Jurkat, Clone E6-1 (cell line): Measurements from ENCODE around the gene SYT14.
"Not testable (repeated sequence)": the region's sequence is repeated elsewhere in the genome, so short reads cannot be mapped to it uniquely, and the experiment has no call there.

Source experiments
- DNase-seq: peaks from one replicate; pipeline ENCODE4 v3.0.0-alpha.2; 2011; ENCODE audit warnings: low read depth, low spot score
- H3K4me3 ChIP-seq: 2 replicates; pipeline ENCODE4 v1.5.1; 2011; ENCODE audit warnings: mild to moderate bottlenecking, low read length, control low read depth, moderate library complexity

SYT14 gene

DNA sequence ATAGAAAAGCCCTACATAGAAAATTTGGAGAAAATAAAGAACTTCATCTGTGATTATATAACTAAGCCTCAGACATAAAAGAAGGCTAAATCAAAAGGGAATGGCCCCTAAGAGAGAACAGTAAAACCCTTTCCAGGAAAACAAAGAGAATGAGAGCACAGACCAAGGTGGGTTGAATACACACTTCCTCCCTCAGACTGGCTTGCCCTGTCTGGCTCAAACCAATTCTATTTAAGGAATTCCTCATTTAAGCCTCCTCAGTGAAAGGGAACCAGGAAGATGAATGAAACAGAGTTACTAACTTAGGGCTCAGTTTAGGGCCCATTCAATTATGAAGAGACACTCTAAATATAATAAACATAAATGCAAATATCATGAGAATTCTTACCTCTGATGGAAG lies 10.6 kb upstream of the SYT14 start:
- no peak overlapping the region for H3K4me3 ChIP-seq
- DNase-seq: no peak

DNA sequence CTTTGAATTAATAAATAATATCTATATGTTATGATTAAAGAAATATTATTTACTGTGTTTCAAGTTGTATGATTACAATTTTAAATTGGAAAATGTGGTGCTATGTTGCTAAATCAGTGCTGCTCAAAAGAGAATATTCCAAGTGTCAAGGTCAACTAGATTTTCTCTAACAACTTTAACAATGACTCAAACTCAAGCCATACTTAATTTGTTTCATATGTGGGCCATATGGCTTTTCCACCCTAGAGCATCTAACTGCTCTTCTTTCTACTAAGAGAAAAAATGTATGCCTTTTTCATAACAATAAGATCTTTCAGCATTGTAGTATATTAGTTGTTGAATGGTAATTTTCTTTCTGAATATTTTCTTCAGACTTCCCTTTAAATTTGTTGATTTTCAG lies 8.3 kb upstream of the SYT14 start:
- DNase-seq: no peak
- no peak overlapping the region for H3K4me3 ChIP-seq

DNA sequence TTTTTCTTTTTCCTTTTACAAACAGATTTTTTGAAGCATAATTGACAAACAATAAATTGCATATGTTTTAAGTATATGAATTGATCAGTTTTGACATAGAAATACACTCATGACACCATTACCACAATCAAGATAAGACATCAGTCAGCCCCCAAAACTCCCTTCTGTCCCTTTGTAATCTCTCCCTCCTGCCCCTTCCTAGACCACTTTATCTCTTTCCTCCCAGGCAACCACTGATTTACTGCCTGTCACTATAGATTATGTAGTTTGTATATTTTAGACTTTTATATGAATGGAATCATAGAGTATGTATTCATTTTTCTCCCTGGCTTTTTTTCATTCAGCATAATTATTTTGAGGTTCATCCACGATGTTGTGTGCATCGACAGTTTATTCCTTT lies 6.9 kb upstream of the SYT14 start:
- H3K4me3 ChIP-seq: no peak overlapping the region
- no peak for DNase-seq

DNA sequence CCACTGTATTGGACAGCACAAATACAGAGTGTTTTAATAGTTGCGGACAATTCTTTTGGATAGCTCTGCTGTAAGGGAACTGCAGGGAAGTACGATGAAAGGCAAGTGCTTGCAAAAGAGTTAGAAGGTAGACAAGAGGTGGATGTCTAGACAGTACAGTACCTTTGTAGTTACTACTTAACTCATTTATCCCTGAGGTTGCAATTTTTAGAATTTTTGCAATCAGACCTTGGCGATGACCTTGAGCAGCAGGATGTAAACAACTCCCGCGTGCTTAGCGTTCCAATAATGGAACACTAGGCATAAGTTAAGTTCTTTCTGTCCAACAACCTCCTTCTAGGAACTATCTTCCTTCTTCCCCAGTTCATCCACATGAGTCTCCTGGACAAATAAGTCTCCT lies 1.9 kb upstream of the SYT14 start:
- H3K4me3 ChIP-seq: no peak overlapping the region
- DNase-seq: no peak

DNA sequence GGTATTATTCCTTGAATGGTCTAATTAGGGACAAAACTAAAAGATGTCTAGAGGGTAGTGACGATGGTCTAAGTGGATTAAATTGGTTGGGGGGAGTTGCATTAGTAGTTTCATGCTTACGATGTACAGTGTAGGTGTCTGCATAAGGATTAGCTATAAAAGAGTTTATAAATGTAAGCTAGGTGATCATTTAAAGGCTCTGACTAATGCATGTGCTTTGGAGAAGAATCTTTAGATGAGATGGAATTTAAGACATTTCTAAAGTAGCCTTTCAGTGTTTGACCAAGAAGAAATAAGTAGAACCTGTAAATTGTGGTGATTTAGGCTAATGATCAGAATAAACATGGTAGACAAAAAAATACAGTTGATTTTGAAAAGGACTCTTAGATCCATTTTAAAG lies 7.4 kb downstream of the SYT14 start:
- no peak for DNase-seq
- no peak overlapping the region for H3K4me3 ChIP-seq

DNA sequence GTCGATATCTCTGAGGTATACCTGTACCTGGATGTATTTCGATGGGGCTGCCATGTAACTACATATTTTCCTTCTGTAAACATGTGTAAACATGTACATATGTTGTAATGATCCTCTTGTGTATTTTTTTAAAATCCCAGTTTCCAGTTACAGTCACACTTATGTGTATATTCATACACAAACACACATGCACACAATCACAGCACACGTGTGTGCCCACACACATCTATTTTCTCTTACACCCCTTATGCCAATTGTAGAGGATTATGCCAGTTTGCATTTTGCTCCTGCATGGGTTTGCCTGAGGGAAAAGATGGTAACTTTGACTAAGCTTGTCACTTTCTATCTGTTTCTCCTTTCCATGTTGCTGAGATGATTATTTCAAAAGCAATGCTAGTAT lies 10.1 kb downstream of the SYT14 start:
- no peak for DNase-seq
- H3K4me3 ChIP-seq: no peak overlapping the region

DNA sequence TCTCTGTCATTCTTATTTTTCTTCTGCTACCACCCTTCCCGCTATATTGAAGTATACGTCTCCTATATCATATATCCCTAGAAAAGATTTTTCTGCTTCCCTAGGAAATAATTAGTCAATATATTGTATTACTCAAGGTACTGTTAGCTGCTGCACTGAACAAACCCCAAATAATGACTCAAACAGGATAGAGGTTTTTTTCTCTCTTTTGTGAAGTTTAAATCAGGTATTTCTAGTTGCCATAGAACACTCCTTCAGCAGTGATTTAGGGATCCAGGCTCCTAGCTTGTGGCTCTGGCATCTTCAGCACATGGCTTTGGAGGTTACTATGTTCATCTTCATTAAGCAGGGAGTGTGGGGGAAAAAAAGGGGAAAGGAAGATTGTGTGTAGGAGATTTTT lies 18.1 kb downstream of the SYT14 start:
- no peak for DNase-seq

DNA sequence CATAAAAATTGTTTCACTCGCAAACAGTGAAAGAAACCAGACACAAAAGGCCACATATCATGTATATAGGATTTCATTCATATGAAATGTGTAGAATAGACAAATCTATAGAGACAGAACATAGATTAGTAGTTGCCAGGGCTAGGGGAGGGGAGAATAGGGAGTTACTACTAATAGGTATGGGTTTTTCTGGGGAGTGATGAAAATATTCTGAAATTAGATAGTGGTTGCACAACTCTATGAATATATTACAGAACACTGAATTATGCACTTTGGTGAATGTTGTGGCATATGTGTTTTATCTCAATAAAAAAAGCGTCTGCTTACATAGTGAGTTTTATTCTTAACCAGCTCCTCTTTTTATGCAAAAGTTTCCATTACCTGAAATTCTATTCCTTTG lies 21.6 kb downstream of the SYT14 start:
- H3K4me3 ChIP-seq: no peak overlapping the region
- no peak for DNase-seq

More for the DNA sequence above, 18.1 kb downstream of the SYT14 start:
- no peak overlapping the region for H3K4me3 ChIP-seq

DNA sequence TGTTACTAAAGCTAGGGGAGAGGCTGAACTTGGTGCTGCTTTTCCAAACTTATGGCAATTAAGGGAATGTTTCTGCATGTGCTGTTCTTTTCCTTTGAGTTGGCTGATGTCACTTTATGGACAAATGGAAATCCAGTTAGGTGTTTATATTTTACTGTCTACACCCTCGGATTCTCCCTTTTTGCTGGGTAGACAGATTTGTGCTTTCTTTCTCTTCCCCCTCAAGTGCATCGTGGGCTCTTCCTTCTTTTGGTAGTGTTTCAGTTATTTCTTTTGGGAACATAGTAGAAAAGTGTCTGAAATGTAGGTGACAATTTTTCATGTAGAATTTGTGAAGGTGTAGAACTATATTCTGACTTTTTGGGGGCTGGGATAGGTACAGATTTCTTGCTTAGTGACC lies 22.9 kb downstream of the SYT14 start:
- DNase-seq: no peak
- no peak overlapping the region for H3K4me3 ChIP-seq

DNA sequence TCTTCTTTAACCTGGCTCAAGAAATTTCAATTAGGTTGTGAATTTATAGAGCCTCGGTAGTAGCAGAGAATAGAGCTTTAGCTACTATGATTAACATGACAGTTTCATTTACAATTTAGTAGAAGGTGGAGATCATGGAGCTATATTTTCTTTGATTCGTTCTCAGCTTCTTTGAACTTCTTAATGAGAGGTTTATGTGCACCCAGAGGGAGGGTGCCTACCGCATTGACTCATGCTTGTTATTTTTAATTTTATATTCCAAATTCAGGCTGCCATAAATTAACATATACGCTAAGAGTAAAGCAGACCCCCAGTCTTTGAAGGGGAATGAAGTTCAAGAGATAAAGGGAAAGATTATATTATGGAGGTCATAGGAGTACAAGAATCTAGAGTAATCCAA lies 24.4 kb downstream of the SYT14 start:
- DNase-seq: no peak
- H3K4me3 ChIP-seq: no peak overlapping the region

DNA sequence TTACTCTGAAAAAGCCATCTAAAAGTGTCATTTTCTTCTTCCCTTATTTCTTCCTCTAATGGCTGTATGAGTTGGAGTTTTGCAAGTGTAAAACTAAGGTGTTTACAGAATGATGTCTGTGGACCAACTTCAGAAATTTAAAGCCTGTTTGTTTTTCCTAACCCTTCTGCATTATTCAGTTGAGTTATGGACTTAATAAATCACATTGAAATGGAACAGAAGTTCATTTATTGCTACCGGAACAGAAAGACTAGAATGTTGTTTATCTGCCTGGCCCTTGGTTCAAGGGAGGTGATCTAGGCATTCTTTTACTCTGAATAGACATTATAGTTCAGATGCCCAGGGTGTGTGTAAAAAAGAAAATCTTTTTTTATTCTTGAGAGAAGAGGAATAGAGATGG lies 24.8 kb downstream of the SYT14 start:
- no peak for DNase-seq
- H3K4me3 ChIP-seq: no peak overlapping the region

DNA sequence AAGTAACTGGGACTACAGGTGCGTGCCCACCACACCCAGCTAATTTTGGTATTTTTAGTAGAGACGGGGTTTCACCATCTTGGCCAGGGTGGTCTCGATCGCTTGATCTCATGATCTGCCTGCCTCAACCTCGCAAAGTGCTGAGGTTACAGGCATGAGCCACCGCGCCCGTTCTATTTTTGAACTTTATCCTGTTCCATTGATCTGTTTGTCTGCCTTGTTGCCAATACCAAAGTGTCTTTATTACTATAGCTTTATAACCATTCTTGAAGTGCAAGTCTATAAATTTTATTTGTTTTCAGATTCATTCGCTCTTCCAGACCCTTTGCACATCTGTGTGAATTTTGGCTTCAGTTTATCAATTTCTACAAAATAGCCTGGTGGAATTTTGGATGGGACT lies 28.0 kb downstream of the SYT14 start:
- no peak for DNase-seq
- H3K4me3 ChIP-seq: no peak overlapping the region

DNA sequence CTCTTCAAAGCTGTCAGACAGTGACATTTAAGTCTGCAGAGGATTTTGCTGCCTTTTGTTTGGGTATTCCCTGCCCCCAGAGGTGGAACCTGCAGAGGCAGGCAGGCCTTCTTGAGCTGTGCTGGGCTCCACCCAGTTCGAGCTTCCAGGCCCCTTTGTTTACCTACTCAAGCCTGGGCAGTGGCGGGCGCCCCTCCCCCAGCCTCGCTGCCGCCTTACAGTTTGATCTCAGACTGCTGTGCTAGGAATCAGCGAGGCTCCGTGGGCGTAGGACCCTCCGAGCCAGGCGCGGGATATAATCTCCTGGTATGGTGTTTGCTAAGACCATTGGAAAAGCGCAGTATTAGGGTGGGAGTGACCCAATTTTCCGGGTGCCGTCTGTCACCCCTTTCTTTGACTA lies 40.7 kb downstream of the SYT14 start:
- DNase-seq, H3K4me3 ChIP-seq: not testable (repeated sequence)

DNA sequence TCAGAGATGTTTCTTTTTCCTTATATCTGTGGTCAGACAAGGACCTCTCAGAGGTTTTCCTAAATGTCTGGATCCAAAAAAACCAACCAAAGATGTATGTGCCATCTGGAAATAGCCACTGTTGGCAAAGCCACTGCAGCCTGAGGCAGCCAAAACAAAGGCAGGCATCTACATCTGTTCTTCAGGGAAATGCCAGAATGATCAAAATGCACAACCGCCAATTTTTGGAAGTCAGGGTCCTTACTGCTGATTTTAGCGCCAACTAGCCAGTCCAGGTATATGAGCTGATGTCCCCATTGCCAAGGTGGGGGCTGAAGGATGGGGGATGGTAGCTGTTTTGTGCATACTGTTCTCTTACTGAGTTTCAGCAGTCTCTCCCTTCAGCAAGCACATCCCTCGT lies 45.9 kb downstream of the SYT14 start:
- DNase-seq: no peak

DNA sequence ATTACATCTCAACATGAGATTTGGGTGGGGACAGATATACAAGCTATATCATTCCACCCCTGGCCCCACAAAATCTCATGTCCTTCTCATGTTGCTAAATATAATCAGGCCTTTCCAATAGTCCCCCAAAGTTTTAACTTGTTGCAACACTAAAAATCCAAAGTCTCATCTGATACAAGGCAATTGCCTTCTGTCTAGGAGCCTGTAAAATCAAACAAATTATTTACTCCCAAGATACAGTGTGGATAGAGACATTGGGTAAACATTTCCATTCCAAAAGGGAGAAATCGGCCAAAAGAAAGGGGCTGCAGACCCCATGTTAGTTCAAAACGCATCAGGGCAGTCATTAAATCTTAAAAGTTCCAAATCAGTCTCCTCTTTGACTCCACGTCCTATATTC lies 47.0 kb downstream of the SYT14 start:
- no peak for DNase-seq

More for the DNA sequence above, 45.9 kb downstream of the SYT14 start:
- no peak overlapping the region for H3K4me3 ChIP-seq

DNA sequence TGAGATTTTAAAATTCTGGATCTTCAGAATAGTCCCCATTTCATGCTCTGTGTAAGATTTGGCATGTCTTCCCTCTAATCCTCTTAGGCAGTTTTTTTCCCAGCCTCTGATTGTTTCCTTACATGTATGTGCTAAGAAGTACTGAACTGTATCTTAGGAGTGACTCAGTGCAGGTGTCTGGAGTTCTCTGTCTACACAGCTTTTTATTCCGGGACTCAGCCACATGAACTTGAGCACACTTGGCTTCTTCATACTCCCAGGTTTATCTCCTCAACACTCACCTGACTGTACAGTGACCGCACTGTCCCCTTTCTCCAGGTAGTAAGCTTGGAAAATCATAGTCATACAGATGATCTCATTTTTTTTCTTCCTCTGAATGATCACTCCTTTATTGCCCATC lies 50.7 kb downstream of the SYT14 start:
- H3K4me3 ChIP-seq: no peak overlapping the region
- no peak for DNase-seq

More for the DNA sequence above, 47.0 kb downstream of the SYT14 start:
- H3K4me3 ChIP-seq: no peak overlapping the region

DNA sequence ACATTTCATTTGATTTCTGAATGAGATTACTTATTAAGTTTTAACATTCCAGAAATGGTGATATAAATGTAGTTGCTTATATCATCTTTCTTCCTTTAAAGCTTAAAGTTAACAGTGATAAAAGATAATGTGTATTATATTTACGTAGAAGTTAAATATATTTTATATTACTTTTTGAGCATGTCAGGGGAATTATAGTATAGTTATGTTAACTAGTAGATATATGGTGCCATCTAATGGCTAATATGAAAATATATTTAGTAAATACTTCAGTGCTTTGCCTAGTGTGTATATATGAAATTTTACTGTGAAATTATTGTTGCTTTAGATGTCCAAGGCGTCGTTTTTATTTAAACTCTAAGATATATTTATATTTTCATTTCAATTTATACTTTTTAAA lies 51.5 kb downstream of the SYT14 start:
- DNase-seq: peak; percentile 1
- H3K4me3 ChIP-seq: no peak overlapping the region

DNA sequence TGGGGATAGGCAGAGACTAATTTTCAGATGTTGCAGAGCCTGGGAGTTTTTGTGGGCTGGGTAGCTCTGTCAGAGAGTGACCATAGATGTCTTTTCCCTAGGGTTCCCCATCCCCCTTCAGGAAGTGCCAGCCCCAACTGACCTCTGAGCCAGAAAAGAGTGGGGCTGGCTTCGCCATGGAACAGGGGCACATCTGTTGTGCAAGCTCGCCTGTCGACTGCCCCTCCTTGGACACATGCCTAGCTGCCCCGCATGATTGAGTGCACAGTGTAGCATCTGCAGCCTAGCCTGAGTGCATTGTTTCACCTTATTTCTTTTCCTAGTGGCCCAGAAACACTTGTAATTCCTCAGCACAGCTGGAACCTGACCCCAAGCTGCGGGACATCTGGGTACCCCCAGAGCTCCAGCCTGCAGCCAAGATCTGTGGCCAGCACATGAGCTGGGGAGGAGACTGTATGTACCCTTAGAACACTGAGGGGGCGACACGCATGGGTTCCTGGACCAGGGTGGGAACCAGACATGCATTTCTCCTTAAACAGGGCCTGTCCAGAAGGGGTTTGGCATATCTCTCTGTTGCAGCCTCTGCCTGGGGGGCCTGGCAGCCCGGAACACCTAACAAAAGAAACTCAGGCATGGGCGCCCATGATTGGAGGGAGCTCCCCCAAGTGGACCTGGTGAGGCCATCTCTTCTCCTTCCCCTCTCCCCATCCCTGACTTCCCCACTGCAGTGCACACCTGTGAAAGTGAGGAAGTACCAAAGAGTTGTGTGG lies 55.2 kb downstream of the SYT14 start:
- DNase-seq: no peak
- H3K4me3 ChIP-seq: no peak overlapping the region

DNA sequence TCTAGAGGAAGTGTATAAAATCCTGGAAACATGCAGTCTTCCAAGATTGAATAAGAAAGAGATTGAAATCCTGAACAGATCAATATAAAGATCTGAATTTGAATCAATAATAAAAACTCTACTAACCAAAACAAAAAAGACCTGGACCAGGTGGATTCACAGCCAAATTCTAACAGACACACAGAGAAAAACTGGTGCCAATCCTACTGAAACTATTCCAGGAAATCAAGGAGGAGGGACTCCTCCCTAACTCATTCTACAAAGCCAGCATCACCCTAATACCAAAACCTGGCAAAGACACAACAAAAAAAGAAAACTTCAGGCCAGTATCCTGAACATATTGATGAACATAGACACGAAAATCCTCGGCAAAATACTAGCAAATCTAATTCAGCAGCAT lies 58.3 kb downstream of the SYT14 start:
- H3K4me3 ChIP-seq: no peak overlapping the region
- DNase-seq: no peak

DNA sequence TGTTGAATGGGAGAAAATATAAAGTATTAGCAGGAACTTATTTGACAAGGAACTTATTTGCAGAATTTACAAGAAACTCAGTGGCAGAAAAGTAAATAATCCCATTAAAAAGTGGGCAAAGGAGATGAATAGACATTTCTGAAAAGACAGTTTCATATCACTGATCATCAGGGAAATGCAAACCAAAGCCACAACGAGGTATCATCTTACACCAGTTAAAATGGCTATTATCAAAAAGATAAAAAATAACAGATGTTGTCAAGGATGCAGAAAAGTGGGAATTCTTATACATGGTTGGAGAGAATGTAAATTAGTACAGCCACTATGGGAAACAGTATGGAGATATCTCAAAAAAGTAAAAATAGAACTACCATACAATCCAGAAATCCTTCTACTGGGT lies 61.0 kb downstream of the SYT14 start:
- DNase-seq: no peak

DNA sequence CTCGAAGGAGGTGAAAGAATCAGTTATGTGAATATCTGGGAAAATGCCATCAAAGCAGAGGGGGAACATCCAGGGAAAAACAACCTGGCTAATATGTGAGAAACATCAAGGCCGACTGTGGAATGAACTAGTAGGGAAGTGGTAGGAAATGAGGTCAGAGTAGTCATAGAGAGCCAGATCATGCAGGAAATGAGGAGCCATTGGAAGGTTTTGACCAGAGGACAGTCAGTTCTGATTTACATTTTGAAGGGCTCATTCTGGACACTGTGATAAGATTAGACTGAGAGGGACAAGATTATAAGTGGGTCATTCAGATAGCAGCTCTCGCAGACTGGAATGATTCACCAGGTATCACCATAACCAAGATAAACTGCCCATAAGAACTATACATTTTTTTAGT lies 63.7 kb downstream of the SYT14 start:
- DNase-seq: no peak
- H3K4me3 ChIP-seq: no peak overlapping the region

More for the DNA sequence above, 61.0 kb downstream of the SYT14 start:
- H3K4me3 ChIP-seq: no peak overlapping the region
